Breast epithelium (tissue), 3 donors: ENCODE measurements around the gene KCNE1.
"Not testable (repeated sequence)": the region's sequence is repeated elsewhere in the genome, so short reads cannot be mapped to it uniquely, and the experiment has no call there.

Source experiments
- CTCF ChIP-seq, 3 donors: fragments of 450-650 bp; IDR thresholded peaks; one replicate each; pipeline ENCODE4 v1.5.1; 2016 to 2017; ENCODE audit warnings: antibody characterized with exemption in 3 of 3, mild to moderate bottlenecking in 3 of 3, moderate library complexity in 3 of 3
- POLR2AphosphoS5 ChIP-seq, 3 donors: sonication (generic); formaldehyde crosslinking; IDR thresholded peaks; one replicate each; pipeline ENCODE4 v1.6.1; 2017; ENCODE audit warnings: antibody characterized with exemption in 3 of 3

- not testable (repeated sequence) for TF ChIP-seq CTCF, POLR2AphosphoS5 (IDR thresholded peaks at IDR 0.05)
These were observed 56.4 kb downstream of the KCNE1 start for GRCh38 chr21:34455628-34456027.
